BE2C (cell line): ENCODE data around the gene ENTPD2.

Experiments
- DNase-seq: peaks from one replicate; pipeline ENCODE4 v3.0.0-alpha.2; 2020
- H3K27me3 ChIP-seq: fragments of 250-450 bp; sonication (Bioruptor Pico); 2 replicates; pipeline ENCODE4 v1.5.1; 2020; ENCODE audit warnings: mild to moderate bottlenecking
- H3K36me3 ChIP-seq: fragments of 250-450 bp; sonication (Bioruptor Pico); 2 replicates; pipeline ENCODE4 v1.5.1; 2020; ENCODE audit warnings: mild to moderate bottlenecking
- H3K4me1 ChIP-seq: fragments of 250-450 bp; sonication (Bioruptor Pico); 2 replicates; pipeline ENCODE4 v1.5.1; 2020
- H3K4me3 ChIP-seq: 2 replicates; pipeline ENCODE4 v1.5.1; 2011; ENCODE audit warnings: low read depth, low read length
- H3K9me3 ChIP-seq: fragments of 250-450 bp; sonication (Bioruptor Pico); 2 replicates; pipeline ENCODE4 v1.5.1; 2020
- CTCF ChIP-seq: IDR thresholded peaks from 2 replicates; pipeline ENCODE4 v1.5.1; 2012; ENCODE audit warnings: mild to moderate bottlenecking, low read depth, low read length

Gene ENTPD2

GRCh38 chr9:137080260-137081122 is 26.6 kb upstream of the ENTPD2 start:
- no peaks in the 10 kb centered on the region for H3K9me3 ChIP-seq
- peaks cover 42% of the 10 kb centered on the region for H3K36me3 ChIP-seq
- peaks cover 18% of the 10 kb centered on the region for H3K4me1 ChIP-seq
- H3K4me3 ChIP-seq, result no peak overlapping the region
- no peak for DNase-seq
- no peak for TF ChIP-seq CTCF
- no peaks in the 10 kb centered on the region for H3K27me3 ChIP-seq

- TF ChIP-seq CTCF, result no peak
- no peak for DNase-seq
- H3K27me3 ChIP-seq, result no peaks in the 10 kb centered on the region
These were observed 25.5 kb upstream of the ENTPD2 start for GRCh38 chr9:137079401-137079787.

GRCh38 chr9:137078701-137079400 is 25.0 kb upstream of the ENTPD2 start:
- TF ChIP-seq CTCF, result no peak
- Histone ChIP-seq H3K4me3 (peak overlapping the region; percentile 71; the same call in 1 of the 2 replicates), H3K27me3 (no peaks in the 10 kb centered on the region), H3K36me3 (peaks cover 42% of the 10 kb centered on the region), H3K9me3 (no peaks in the 10 kb centered on the region), H3K4me1 (peaks cover 17% of the 10 kb centered on the region)
- DNase-seq, result peak; percentile 12

More at GRCh38 chr9:137079401-137079787, 25.5 kb upstream of the ENTPD2 start:
- no peaks in the 10 kb centered on the region for H3K9me3 ChIP-seq
- H3K4me1 ChIP-seq, result peaks cover 18% of the 10 kb centered on the region
- H3K4me3 ChIP-seq, result no peak overlapping the region
- peaks cover 42% of the 10 kb centered on the region for H3K36me3 ChIP-seq

- Histone ChIP-seq H3K4me3 (peak overlapping the region; percentile 71), H3K36me3 (peaks cover 40% of the 10 kb centered on the region), H3K4me1 (peaks cover 10% of the 10 kb centered on the region), H3K9me3 (no peaks in the 10 kb centered on the region), H3K27me3 (no peaks in the 10 kb centered on the region)
- TF ChIP-seq CTCF, result no peak
- peak; percentile 35 for DNase-seq
These were observed 24.2 kb upstream of the ENTPD2 start for GRCh38 chr9:137077758-137078693.

GRCh38 chr9:137077010-137077747 is 23.3 kb upstream of the ENTPD2 start, which contains the start of gene UAP1L1:
Gene UAP1L1, plus strand, starts transcription at chr9:137077517. Its CDS starts 16 bp downstream, at chr9:137077533.
- Histone ChIP-seq H3K4me1 (peaks cover 8% of the 10 kb centered on the region), H3K4me3 (peak within 1 kb of the TSS; percentile 71), H3K9me3 (no peaks in the 10 kb centered on the region), H3K36me3 (peaks cover 34% of the 10 kb centered on the region), H3K27me3 (no peaks in the 10 kb centered on the region)
- TF ChIP-seq CTCF, result no peak
- peak; percentile 80 for DNase-seq
